K562 (cell line): ENCODE data around the gene KATNB1. TPM values are rescaled to one million over a fixed set of nuclear protein-coding genes. Genes with fewer than 3 reads are reported as not detected.

Experiments
- KDM5B ChIP-seq: fragments of 200-600 bp; sonication (generic); IDR thresholded peaks from 2 replicates; pipeline ENCODE4 v1.6.1; 2012; ENCODE audit warnings: low read depth, mild to moderate bottlenecking, moderate library complexity, low read length, control low read depth, inconsistent platforms; ENCODE audit not compliant: insufficient replicate concordance
- KLF16 ChIP-seq: IDR thresholded peaks from 2 replicates; pipeline ENCODE4 v1.6.1; 2016; ENCODE audit warnings: antibody characterized with exemption
- MLLT1 ChIP-seq, 2 experiments: fragments of 450-650 bp; IDR thresholded peaks; 2 replicates each; pipeline ENCODE4 v1.6.1; 2016
- MTA1 ChIP-seq: fragments of 450-650 bp; IDR thresholded peaks from 2 replicates; pipeline ENCODE4 v1.6.1; 2017; ENCODE audit warnings: borderline replicate concordance
- NFIC ChIP-seq: fragments of 450-650 bp; IDR thresholded peaks from 2 replicates; pipeline ENCODE4 v1.6.1; 2017; ENCODE audit warnings: mild to moderate bottlenecking, inconsistent platforms
- PTBP1 ChIP-seq: fragments of 200-400 bp; formaldehyde crosslinking; IDR thresholded peaks from 2 replicates; pipeline ENCODE4 v1.6.1; 2017; ENCODE audit warnings: low read depth, low read length
- RERE ChIP-seq: sonication (generic); formaldehyde crosslinking; IDR thresholded peaks from 2 replicates; pipeline ENCODE4 v1.8.0; 2023; ENCODE audit warnings: missing genetic modification reagents, mild to moderate bottlenecking, borderline replicate concordance
- TCF7 ChIP-seq: sonication (generic); IDR thresholded peaks from 2 replicates; pipeline ENCODE4 v1.6.1; 2016; ENCODE audit warnings: antibody characterized with exemption, borderline replicate concordance
- ZNF121 ChIP-seq: sonication (generic); formaldehyde crosslinking; conservative IDR thresholded peaks from 2 replicates; pipeline ENCODE4 v1.8.0; 2022; ENCODE audit warnings: missing genetic modification reagents
- ZNF584 ChIP-seq: fragments of 200-800 bp; sonication (Bioruptor generic); IDR thresholded peaks from 2 replicates; pipeline ENCODE4 v1.6.1; 2016; ENCODE audit warnings: low read depth, mild to moderate bottlenecking, missing genetic modification characterization, missing compliant biosample characterization
- polyA plus RNA-seq, 8 experiments: library from polyadenylated mRNA; depleted of rRNA in 4 of 8; stranded (reverse) in 5 of 8; unstranded in 3 of 8; fragments of >200 nt; fragmentation: Nextera tagmentation in 2 of 8; fragmentation: Illumina TruSeq in 1 of 8; extraction: Ambion mirVana in 2 of 8; extraction: Trizol in 1 of 8; gene quantifications; 2 replicates each; pipeline versions ENCODE4 v1.2.1 to v1.2.3, GENCODE V29; 2011 to 2014; ENCODE audit warnings: inconsistent platforms in 1 of 8, missing spikeins in 1 of 8
- total RNA-seq, 7 experiments: library from RNA; depleted of rRNA in 6 of 7; stranded (reverse); fragments of >200 nt in 6 of 7; fragmentation: Illumina TruSeq in 2 of 7; extraction: Trizol in 2 of 7; gene quantifications; 2 replicates each; pipeline versions ENCODE4 v1.2.1 to v1.2.3, GENCODE V29; 2011 to 2021; ENCODE audit warnings: low replicate concordance in 1 of 7
- TF ChIP-seq, protein P1 (sequence below): sonication (generic); formaldehyde crosslinking; IDR thresholded peaks from 2 replicates; pipeline ENCODE4 v1.8.0; 2022; ENCODE audit warnings: missing genetic modification reagents, mild to moderate bottlenecking, moderate library complexity, borderline replicate concordance

The KATNB1 gene
- total and polyA plus RNA-seq, 9 of the 15 experiments (the other 6 are each of a cell fraction or from before 2014, with no cell fraction given) = 1.2 to 52.6 (median 21.9) TPM

DNA sequence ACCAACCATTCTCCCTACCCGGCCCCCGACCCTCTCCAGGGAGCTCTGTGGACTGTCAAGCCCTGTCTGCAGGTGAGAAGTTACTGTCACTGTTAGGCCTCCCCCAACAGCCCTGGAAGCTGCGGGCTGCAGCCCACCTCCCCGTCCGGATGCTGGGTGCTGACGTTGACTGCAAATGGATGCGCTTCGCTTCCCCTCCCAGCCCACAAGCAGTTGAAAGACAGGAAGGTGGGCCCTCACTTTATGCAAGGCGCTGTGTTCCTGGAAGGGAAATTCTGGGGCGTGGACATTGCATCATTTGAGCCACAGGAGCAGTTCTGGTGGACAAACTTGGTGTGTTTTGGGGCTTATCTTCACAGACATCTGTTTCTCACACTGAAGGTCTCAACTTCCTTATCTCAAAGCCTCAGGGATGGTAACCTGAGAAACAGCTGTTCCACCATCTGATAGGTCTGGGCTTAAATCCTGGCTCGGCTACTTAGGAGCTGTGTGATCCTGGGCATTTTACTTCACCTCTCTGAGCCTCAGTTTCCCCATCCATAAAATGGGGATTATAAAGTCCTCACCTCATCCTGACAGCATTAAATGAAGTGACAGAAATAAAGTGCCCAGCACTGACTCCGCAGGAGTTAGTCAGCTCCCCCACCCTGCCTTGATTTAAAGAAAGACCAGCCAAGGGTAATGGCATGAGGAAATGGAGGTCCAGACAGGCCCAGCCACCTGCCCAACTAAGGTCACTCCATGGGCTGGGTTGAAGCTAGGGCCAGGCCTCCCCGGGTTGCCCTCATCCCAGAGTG lies 45.6 kb upstream of the KATNB1 start (continued):
- TF ChIP-seq RERE (CRISPR knock-in tag) (peak; percentile 51; the same call in 1 of the 2 replicates), MLLT1 (IDR thresholded peaks at IDR 0.05) (0 out of 4 replicates have a peak, but pooled peaks of 1 of the 2 experiments have one; percentile 57), ZNF121 (CRISPR knock-in tag) (no peak), ZNF584 (CRISPR knock-in tag) (peak; percentile 94), KLF16 (peak; percentile 100), KDM5B (peak; percentile 66), NFIC (peak; percentile 97), MTA1 (peak; percentile 95), TCF7 (peak; percentile 52; the same call in 1 of the 2 replicates), PTBP1 (peak; percentile 97)
- TF ChIP-seq, protein P1, sequence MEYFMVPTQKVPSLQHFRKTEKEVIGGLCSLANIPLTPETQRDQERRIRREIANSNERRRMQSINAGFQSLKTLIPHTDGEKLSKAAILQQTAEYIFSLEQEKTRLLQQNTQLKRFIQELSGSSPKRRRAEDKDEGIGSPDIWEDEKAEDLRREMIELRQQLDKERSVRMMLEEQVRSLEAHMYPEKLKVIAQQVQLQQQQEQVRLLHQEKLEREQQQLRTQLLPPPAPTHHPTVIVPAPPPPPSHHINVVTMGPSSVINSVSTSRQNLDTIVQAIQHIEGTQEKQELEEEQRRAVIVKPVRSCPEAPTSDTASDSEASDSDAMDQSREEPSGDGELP (CRISPR knock-in tag) = peak; percentile 100
